ENCODE data around the gene NALF2. TPM values are rescaled to one million over a fixed set of nuclear protein-coding genes. Genes with fewer than 3 reads are reported as not detected.

NALF2 gene
- total and polyA plus RNA-seq, 4 donors, result 0.11 to 0.43 (median 0.23) TPM

GRCh38 chrX:69535661-69536060 lies 31.5 kb downstream of the NALF2 start:
- H3K9ac ChIP-seq (ENCODE audit: insufficient read depth in 1 of 2, low read length in 2 of 2), result no peak overlapping the region
- no peak overlapping the region for H3K4me3 ChIP-seq
- H3K4me1 ChIP-seq (ENCODE audit: control insufficient read depth in 5 of 5, insufficient read depth in 5 of 5, low read length in 5 of 5), result peaks cover 0 to 1% (median 0%) of the 10 kb centered on the region in 5 donors
- peaks cover 3 to 4% (median 3%) of the 10 kb centered on the region in 3 donors for H3K27me3 ChIP-seq (ENCODE audit: control insufficient read depth in 3 of 3, insufficient read depth in 3 of 3, low read length in 2 of 3)
- no peaks in the 10 kb centered on the region for H3K36me3 ChIP-seq (ENCODE audit: control insufficient read depth in 4 of 4, insufficient read depth in 4 of 4, low read length in 4 of 4)
- ATAC-seq (ENCODE audit: insufficient read depth, low FRiP score), result no peak
- 49 to 83% methylated on average over 2 of the region's 2 CpGs for WGBS, 2 donors
- peaks cover 0 to 15% (median 1%) of the 10 kb centered on the region in 4 donors for H3K9me3 ChIP-seq (ENCODE audit: control insufficient read depth in 4 of 4, insufficient read depth in 3 of 4, low read length in 3 of 4)
- no peak overlapping the region for H3K27ac ChIP-seq (ENCODE audit: low read depth in 1 of 2, low read length in 1 of 2)
- no peak for TF ChIP-seq CTCF (IDR thresholded peaks at IDR 0.05; ENCODE audit: control extremely low read depth, extremely low read depth)
- DNase-seq, result no peak

GRCh38 chrX:69538321-69538876 lies 34.3 kb downstream of the NALF2 start:
- Histone ChIP-seq H3K9ac (ENCODE audit: insufficient read depth in 1 of 2, low read length in 2 of 2) (no peak overlapping the region), H3K27me3 (ENCODE audit: control insufficient read depth in 3 of 3, insufficient read depth in 3 of 3, low read length in 2 of 3) (peaks cover 3 to 6% (median 3%) of the 10 kb centered on the region in 3 donors), H3K27ac (ENCODE audit: low read depth in 1 of 2, low read length in 1 of 2) (no peak overlapping the region), H3K4me1 (ENCODE audit: control insufficient read depth in 5 of 5, insufficient read depth in 5 of 5, low read length in 5 of 5) (peaks cover 0 to 1% (median 0%) of the 10 kb centered on the region in 5 donors), H3K4me3 (no peak overlapping the region), H3K9me3 (ENCODE audit: control insufficient read depth in 4 of 4, insufficient read depth in 3 of 4, low read length in 3 of 4) (peaks cover 0 to 12% (median 0%) of the 10 kb centered on the region in 4 donors), H3K36me3 (ENCODE audit: control insufficient read depth in 4 of 4, insufficient read depth in 4 of 4, low read length in 4 of 4) (no peaks in the 10 kb centered on the region)
- WGBS, 2 donors, result 8 to 23% methylated on average over 25 to 45 of the region's 45 CpGs
- DNase-seq, result peak; percentile 74 to 80 (median 80)
- peak; percentile 58 for TF ChIP-seq CTCF (IDR thresholded peaks at IDR 0.05; ENCODE audit: control extremely low read depth, extremely low read depth)
- ATAC-seq (ENCODE audit: insufficient read depth, low FRiP score), result peak; percentile 86

GRCh38 chrX:69539437-69539836 lies 35.3 kb downstream of the NALF2 start:
- 40 to 57% methylated on average over 4 of the region's 4 CpGs for WGBS, 2 donors
- ATAC-seq (ENCODE audit: insufficient read depth, low FRiP score), result no peak
- Histone ChIP-seq H3K27ac (ENCODE audit: low read depth in 1 of 2, low read length in 1 of 2) (no peak overlapping the region), H3K27me3 (ENCODE audit: control insufficient read depth in 3 of 3, insufficient read depth in 3 of 3, low read length in 2 of 3) (peaks cover 3 to 6% (median 3%) of the 10 kb centered on the region in 3 donors), H3K9me3 (ENCODE audit: control insufficient read depth in 4 of 4, insufficient read depth in 3 of 4, low read length in 3 of 4) (peaks cover 0 to 6% (median 0%) of the 10 kb centered on the region in 4 donors), H3K4me1 (ENCODE audit: control insufficient read depth in 5 of 5, insufficient read depth in 5 of 5, low read length in 5 of 5) (peaks cover 0 to 1% (median 0%) of the 10 kb centered on the region in 5 donors), H3K9ac (ENCODE audit: insufficient read depth in 1 of 2, low read length in 2 of 2) (no peak overlapping the region), H3K4me3 (no peak overlapping the region), H3K36me3 (ENCODE audit: control insufficient read depth in 4 of 4, insufficient read depth in 4 of 4, low read length in 4 of 4) (no peaks in the 10 kb centered on the region)
- DNase-seq, result no peak
- TF ChIP-seq CTCF (IDR thresholded peaks at IDR 0.05; ENCODE audit: control extremely low read depth, extremely low read depth), result no peak
